Mesodermal cell (in vitro differentiated cells): ENCODE results near the gene TTC13. TPM values are rescaled to one million over a fixed set of nuclear protein-coding genes. Genes with fewer than 3 reads are reported as not detected.
"Not testable (repeated sequence)": the region's sequence is repeated elsewhere in the genome, so short reads cannot be mapped to it uniquely, and the experiment has no call there.

Experiments
- H3K27ac ChIP-seq: 2 replicates; pipeline ENCODE4 v1.7.0; 2013; ENCODE audit warnings: mild to moderate bottlenecking, low read depth, low read length, moderate library complexity; ENCODE audit not compliant: severe bottlenecking
- H3K36me3 ChIP-seq: 2 replicates; pipeline ENCODE4 v1.7.1; 2013; ENCODE audit warnings: mild to moderate bottlenecking, low read length, moderate library complexity; ENCODE audit not compliant: control insufficient read depth, insufficient read depth
- H3K4me1 ChIP-seq: one replicate; pipeline ENCODE4 v1.7.1; 2013; ENCODE audit warnings: mild to moderate bottlenecking, low read length; ENCODE audit not compliant: insufficient read depth, control insufficient read depth, poor library complexity, severe bottlenecking
- H3K4me3 ChIP-seq: 2 replicates; pipeline ENCODE4 v1.7.0; 2013; ENCODE audit warnings: low read length, control low read depth, mild to moderate bottlenecking; ENCODE audit not compliant: insufficient read depth, poor library complexity, severe bottlenecking; ENCODE audit errors: extremely low read depth
- H3K9me3 ChIP-seq: 2 replicates; pipeline ENCODE4 v1.7.1; 2013; ENCODE audit warnings: mild to moderate bottlenecking, low read length, moderate library complexity; ENCODE audit not compliant: control insufficient read depth
- WGBS, 2 experiments: methylation state at CpG; one replicate each; pipeline ENCODE4 v1.1.5; 2013; ENCODE audit warnings: missing lambda C conversion rate in 2 of 2; ENCODE audit not compliant: insufficient coverage in 2 of 2; 5-methylcytosine and 5-hydroxymethylcytosine counted together
- polyA plus RNA-seq, 2 experiments: library from polyadenylated mRNA; stranded (reverse); fragments of 50-300 nt; gene quantifications; one replicate each; pipeline ENCODE4 v1.2.3, GENCODE V29; 2013

The TTC13 gene, protein sequence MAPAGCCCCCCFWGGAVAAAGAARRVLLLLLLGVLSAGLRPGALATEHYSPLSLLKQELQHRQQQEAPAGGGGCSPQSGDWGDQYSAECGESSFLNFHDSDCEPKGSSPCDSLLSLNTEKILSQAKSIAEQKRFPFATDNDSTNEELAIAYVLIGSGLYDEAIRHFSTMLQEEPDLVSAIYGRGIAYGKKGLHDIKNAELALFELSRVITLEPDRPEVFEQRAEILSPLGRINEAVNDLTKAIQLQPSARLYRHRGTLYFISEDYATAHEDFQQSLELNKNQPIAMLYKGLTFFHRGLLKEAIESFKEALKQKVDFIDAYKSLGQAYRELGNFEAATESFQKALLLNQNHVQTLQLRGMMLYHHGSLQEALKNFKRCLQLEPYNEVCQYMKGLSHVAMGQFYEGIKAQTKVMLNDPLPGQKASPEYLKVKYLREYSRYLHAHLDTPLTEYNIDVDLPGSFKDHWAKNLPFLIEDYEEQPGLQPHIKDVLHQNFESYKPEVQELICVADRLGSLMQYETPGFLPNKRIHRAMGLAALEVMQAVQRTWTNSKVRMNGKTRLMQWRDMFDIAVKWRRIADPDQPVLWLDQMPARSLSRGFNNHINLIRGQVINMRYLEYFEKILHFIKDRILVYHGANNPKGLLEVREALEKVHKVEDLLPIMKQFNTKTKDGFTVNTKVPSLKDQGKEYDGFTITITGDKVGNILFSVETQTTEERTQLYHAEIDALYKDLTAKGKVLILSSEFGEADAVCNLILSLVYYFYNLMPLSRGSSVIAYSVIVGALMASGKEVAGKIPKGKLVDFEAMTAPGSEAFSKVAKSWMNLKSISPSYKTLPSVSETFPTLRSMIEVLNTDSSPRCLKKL
- polyA plus RNA-seq (2013, experiment 1 of 2), result 10.4 TPM
- polyA plus RNA-seq (2013, experiment 2 of 2), result 10.3 TPM

GRCh38 chr1:230978491-230979388 lies at the start of gene TTC13, which contains the start of gene ARV1:
TSS of gene TTC13 (minus strand) at chr1:230978861. CDS start at chr1:230978830, 31 bp downstream.
TSS of gene ARV1 (plus strand) at chr1:230979094. CDS start at chr1:230979106, 12 bp downstream.
- WGBS, 2 experiments, result 0% methylated on average over 59 to 60 of the region's 79 CpGs
- H3K4me1 ChIP-seq, result peaks cover 10% of the 10 kb centered on the region
- H3K27ac ChIP-seq, result no peak within 1 kb of the TSS

GRCh38 chr1:231027971-231028370 lies 49.3 kb upstream of the TTC13 start:
- WGBS, 2 experiments, result 94 to 97% methylated on average over 3 of the region's 10 CpGs
- peak overlapping the region; percentile 26 for H3K27ac ChIP-seq

More at GRCh38 chr1:230978491-230979388, at the start of gene TTC13, which contains the start of gene ARV1:
- peaks cover 9% of the 10 kb centered on the region for H3K36me3 ChIP-seq
- H3K4me3 ChIP-seq, result peak within 1 kb of the TSS; percentile 59
- H3K9me3 ChIP-seq, result no peaks in the 10 kb centered on the region

GRCh38 chr1:231027136-231027925 lies 48.7 kb upstream of the TTC13 start:
- 89 to 90% methylated on average over 21 of the region's 23 CpGs for WGBS, 2 experiments
- Histone ChIP-seq H3K27ac (no peak overlapping the region), H3K9me3 (no peaks in the 10 kb centered on the region), H3K4me1 (peaks cover 13% of the 10 kb centered on the region), H3K36me3 (peaks cover 64% of the 10 kb centered on the region), H3K4me3 (no peak overlapping the region)

More at GRCh38 chr1:231027971-231028370, 49.3 kb upstream of the TTC13 start:
- Histone ChIP-seq H3K36me3 (peaks cover 66% of the 10 kb centered on the region), H3K4me1 (peaks cover 18% of the 10 kb centered on the region), H3K9me3 (no peaks in the 10 kb centered on the region), H3K4me3 (no peak overlapping the region)

GRCh38 chr1:231026576-231026975 lies 47.9 kb upstream of the TTC13 start:
- Histone ChIP-seq H3K4me3 (no peak overlapping the region), H3K36me3 (peaks cover 70% of the 10 kb centered on the region), H3K27ac (no peak overlapping the region), H3K9me3 (no peaks in the 10 kb centered on the region), H3K4me1 (peaks cover 20% of the 10 kb centered on the region)
- WGBS, 2 experiments, result 91 to 97% methylated on average over 6 of the region's 6 CpGs

DNA sequence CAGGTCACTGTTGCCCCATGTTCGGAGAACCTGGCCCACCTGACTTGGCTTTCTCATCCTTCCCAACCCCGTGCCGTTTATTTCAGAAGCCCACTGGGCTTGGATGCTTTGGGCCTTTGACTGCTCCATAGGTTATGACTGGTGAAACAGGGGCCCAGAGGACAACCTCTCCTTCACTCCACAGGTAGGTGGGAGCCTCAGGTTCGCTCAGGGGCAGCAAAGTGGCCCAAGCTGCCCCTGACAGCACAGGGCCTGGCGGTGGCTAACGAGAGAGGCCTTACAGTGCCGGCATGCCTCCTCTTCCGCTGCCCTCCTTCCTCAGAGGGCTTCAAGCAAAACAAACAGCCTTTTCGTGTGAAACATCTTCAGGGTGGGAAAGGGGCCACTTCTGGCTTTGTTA lies 44.5 kb upstream of the TTC13 start:
- no peak overlapping the region for H3K27ac ChIP-seq
- no peaks in the 10 kb centered on the region for H3K9me3 ChIP-seq
- H3K4me1 ChIP-seq, result peaks cover 23% of the 10 kb centered on the region
- 94 to 97% methylated on average over 7 to 9 of the region's 9 CpGs for WGBS, 2 experiments
- no peak overlapping the region for H3K4me3 ChIP-seq
- peaks cover 72% of the 10 kb centered on the region for H3K36me3 ChIP-seq

DNA sequence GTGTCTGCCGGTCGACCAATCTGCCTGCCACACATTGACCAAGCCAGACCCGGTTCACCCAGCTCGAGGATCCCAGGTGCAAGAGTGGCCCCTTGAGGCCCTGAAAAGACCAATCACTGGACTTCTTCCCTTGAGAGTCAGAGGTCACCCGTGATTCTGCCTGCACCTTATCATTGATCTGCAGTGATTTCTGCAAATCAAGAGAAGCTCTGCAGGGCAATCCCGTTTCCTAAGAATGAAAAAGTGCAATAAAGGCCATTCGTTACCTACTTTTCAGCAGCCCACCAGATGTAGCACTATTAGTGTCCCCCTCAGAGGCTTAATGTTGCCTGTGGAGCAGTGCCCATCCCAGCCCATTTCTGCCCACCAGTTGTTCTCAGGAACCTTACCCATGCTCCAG lies 43.9 kb upstream of the TTC13 start:
- 91 to 94% methylated on average over 6 of the region's 7 CpGs for WGBS, 2 experiments
- H3K9me3 ChIP-seq, H3K27ac ChIP-seq, H3K4me3 ChIP-seq: not testable (repeated sequence)
- H3K36me3 ChIP-seq, result peaks cover 73% of the 10 kb centered on the region
- H3K4me1 ChIP-seq, result peaks cover 23% of the 10 kb centered on the region

GRCh38 chr1:231021540-231022031 lies 42.9 kb upstream of the TTC13 start:
- no peaks in the 10 kb centered on the region for H3K9me3 ChIP-seq
- H3K36me3 ChIP-seq, result peaks cover 83% of the 10 kb centered on the region
- H3K4me1 ChIP-seq, result peaks cover 23% of the 10 kb centered on the region
- no peak overlapping the region for H3K27ac ChIP-seq
- H3K4me3 ChIP-seq, result no peak overlapping the region
- 87 to 90% methylated on average over 11 to 12 of the region's 12 CpGs for WGBS, 2 experiments

GRCh38 chr1:231020816-231021215 lies 42.2 kb upstream of the TTC13 start:
- H3K36me3 ChIP-seq, result peaks cover 83% of the 10 kb centered on the region
- no peaks in the 10 kb centered on the region for H3K9me3 ChIP-seq
- H3K4me1 ChIP-seq, result peaks cover 23% of the 10 kb centered on the region
- WGBS, 2 experiments, result 54 to 55% methylated on average over 6 to 7 of the region's 7 CpGs
- H3K27ac ChIP-seq, result peak overlapping the region; percentile 55
- H3K4me3 ChIP-seq, result no peak overlapping the region

DNA sequence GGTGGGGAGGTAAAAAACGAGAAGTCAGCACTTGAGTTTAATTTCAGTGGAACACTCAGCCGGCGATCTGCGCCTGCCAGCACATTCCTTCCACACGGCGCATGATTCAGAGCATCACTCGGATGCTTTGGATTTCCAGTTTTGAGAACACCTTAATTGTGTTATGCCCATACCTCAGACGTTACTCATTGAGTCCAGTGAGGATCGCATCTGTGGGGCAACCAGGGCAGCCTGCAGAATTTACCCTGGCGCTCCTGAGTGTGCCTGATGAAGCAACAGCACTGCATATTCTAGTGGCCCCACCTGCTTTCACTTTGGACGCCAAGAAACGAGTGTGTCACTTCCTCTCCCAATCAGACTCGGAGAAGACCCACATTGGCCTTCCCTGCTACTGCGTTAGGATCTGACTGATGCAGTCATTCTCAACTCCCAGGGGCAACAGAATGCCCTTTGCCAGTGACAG lies 41.5 kb upstream of the TTC13 start:
- Histone ChIP-seq H3K9me3 (no peaks in the 10 kb centered on the region), H3K4me1 (peaks cover 23% of the 10 kb centered on the region), H3K27ac (no peak overlapping the region), H3K36me3 (peaks cover 83% of the 10 kb centered on the region), H3K4me3 (no peak overlapping the region)
- WGBS, 2 experiments, result 89 to 96% methylated on average over 13 to 14 of the region's 14 CpGs
